Activated CD8-positive, alpha-beta memory T cell treated with anti-CD3 and anti-CD28 coated beads for 48 hours (primary cell): ENCODE results near the gene NPHS1.
A peak's percentile ranks its signal among the peaks of the same experiment; 100 is the strongest.
"Not testable (repeated sequence)": the region's sequence is repeated elsewhere in the genome, so short reads cannot be mapped to it uniquely, and the experiment has no call there.

Source experiments
- DNase-seq, 3 experiments: peaks; one replicate each; pipeline ENCODE4 v3.0.0-alpha.2; 2020; ENCODE audit warnings: low read depth in 2 of 3, low spot score in 2 of 3

Gene NPHS1

DNA sequence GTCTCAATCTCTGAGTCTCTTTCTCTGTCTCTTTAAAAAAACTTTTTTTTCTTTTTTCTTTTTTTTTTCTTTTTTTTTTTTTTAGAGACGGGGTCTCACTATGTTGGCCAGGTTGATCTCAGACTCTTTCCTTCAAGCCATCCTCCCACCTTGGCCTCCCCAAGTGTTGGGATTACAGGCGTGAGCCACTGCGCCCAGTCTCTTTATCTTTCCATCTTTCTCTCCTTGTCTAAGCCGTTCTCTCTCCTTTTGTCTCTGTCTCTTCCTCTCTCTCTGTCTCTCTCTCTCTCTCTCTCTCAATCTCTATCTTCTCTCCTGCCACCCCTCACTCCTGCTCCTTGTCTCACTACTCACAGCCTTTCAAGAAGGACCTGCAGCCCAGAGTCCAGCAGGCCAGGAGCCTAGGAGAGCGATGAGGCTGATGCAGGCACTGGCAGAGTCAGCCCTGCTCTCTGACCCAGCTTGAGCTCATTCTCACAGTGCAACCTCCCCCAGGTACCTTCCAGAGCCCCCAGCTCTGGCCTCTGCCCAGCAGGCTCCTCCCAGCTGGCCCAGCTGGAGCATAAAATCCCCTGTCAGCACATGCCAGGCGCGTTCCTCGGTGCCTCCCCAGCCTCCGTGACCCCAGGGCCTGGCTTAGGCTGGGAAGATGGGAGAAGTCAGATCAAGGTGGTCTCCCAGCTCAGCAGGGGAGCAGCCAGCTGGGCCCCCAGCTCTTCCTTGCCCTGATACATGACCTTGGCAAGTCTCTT lies at the start of gene NPHS1:
Gene NPHS1, minus strand, starts transcription at position 476 of the 752 bp plus-strand sequence. CDS start 667 bp downstream, outside the sequence.
- no peak for DNase-seq

- no peak for DNase-seq
Measured at GRCh38 chr19:35901055-35901644, 48.8 kb upstream of the NPHS1 start.

- peak; percentile 59 to 77 (median 61) for DNase-seq
Measured at GRCh38 chr19:35899547-35900214, 47.4 kb upstream of the NPHS1 start.

DNA sequence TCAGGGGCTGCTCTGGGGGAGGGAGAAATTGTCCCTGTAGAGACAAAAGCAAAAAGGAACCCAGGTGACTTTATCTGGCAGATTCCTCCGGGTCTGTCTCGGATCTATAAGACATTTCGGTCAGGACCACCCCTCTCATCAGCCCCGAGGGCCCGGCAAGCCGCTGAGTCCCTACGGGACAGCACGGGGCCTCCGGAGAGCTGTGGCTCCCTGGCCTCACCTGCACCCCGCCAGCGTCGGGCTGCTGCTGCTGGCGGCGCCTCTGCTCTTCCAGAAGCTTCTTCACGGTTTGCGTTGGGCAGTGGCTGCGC lies 46.1 kb upstream of the NPHS1 start:
- no peak for DNase-seq

- no peak for DNase-seq
Measured at GRCh38 chr19:35897706-35898451, 45.6 kb upstream of the NPHS1 start.

DNA sequence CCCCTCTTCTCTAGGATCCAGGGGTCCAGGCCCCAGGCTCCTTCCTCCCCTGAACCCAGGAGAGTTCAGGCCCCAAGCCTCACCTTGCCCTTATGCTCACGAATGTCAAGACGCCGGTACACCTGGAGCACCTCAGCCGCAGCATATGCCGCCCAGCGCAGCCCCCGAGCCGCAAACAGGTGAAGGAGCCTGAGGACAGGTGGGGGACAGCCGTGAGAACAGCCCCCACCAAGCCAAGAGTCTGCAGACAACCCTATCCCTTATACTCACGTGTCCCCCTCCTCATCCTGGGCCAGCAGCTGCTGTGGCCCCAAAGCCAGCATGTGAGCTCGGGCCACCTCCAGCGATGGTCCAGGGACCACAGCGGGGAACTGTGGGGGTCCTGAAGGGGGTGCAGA lies 44.3 kb upstream of the NPHS1 start:
- DNase-seq, result no peak

DNA sequence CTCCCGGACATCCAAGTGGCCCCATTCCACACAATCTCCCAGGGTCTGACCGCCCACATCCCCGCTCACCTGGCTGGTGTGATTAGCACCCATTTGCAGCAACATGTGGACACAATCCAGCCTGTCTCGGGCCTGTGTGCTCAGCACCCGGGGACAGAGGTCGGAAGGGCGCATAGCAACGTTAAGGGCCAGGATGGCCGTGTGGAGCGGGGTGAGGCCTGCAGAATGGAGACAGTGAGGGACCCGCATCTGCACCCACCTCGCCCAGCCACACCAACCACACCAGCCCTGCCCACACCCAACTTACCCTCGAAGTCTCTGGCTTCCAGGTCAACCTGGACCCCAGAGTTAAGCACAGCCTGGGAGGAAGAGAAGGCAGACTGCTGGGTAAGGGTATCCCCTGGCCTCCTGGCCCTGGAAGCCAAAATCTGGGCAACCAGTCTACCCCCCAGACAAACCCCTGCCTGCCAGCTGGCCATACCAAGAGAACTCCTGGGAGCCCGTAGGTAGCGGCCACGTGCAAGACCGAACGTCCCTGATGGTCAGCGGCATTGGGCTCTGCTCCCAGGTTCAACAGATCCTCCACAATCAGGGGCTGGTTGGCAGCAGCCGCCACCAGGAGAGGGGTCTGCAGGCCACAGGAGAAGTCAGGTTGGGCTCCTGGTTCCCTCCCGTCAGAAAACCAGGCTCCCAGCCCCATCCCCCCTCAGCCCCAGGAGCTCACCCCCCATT lies 43.8 kb upstream of the NPHS1 start:
- no peak for DNase-seq

- DNase-seq, result no peak
Measured at GRCh38 chr19:35894342-35894741, 42.0 kb upstream of the NPHS1 start.

DNA sequence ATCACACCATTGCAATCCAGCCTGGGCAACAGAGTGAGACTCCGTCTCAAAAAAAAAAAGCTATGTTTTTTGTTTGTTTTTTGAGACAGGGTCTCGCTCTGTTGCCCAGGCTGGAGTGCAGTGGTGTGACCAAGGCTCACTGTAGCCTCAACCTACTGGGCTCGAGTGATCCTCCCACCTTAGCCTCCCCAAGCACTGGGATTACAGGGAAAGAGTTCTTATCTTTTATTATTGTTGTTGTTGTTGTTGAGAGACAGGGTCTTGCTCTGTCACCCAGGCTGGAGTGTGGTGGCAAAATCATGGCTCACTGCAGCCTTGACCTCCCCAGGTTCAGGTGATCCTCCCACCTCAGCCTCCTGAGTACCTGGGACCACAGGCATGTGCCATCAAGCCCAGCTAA lies 39.5 kb upstream of the NPHS1 start:
- not testable (repeated sequence) for DNase-seq

DNA sequence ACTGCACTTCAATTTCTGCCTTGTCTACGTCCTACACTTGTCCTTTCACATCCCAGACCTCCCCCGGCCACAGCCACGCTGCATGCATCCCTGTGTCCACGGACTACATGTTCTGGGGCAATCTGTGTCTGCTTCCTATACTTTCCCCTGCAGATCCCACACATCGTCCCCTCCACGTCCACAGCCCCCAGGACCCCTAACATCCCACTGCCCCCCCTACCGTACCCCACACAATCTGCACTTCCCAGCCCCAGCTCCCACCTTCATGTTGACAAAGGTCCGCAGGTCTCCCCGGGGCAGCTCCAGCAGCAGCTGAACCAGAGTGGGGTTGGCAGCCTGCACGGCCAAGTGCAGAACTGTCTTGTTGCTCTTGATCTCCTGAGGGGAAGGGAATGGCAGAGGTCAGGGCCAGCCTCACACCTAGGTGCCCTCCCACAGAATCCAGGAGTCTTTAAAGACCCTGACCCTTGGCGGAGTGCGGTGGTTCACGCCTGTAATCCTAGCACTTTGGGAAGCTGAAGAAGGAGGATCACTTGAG lies 37.9 kb upstream of the NPHS1 start:
- DNase-seq, result no peak

- DNase-seq, result no peak
Measured at GRCh38 chr19:35889370-35890112, 37.2 kb upstream of the NPHS1 start.

DNA sequence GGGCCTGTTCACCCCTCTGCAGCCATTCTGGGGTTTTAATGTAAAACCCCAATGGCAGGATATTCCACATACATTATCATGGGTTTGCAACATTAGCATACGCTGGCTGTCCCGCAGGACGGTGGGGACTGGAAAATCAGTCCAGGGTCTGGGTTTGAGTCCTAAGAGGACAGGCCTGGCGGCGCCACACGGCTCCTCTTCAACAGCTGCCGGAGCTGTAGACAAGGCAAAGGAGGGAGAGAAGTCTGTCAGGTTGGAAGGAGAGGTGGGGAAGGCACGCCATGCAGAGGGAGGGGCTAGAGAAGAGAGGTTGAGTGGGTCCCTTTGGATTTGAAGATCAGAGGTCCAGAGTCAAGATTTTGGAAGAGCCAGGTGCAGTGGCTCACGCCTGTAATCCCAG lies 36.1 kb upstream of the NPHS1 start:
- DNase-seq, result no peak

- no peak for DNase-seq
Measured at GRCh38 chr19:35887197-35887596, 34.9 kb upstream of the NPHS1 start.

DNA sequence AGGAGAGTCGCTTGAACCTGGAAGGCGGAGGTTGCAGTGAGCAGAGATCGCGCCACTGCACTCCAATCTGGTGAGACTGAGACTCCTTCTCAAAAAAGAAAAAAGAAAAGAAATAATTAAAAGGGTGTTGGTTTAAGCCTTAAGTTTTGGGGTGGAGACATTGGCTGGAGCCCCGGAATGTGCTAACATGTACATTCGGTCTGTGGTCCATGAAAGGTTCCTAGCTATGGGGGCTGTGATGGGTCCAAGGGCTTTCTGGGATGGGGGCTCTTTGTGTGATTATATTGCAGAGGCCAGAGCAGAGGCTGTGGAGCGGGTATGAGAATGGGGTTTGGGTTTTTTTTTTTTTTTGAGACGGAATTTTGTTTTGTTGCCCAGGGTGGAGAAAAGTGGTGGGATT lies 33.6 kb upstream of the NPHS1 start:
- DNase-seq, result no peak

- no peak for DNase-seq
Measured at GRCh38 chr19:35885225-35885738, 33.0 kb upstream of the NPHS1 start.

DNA sequence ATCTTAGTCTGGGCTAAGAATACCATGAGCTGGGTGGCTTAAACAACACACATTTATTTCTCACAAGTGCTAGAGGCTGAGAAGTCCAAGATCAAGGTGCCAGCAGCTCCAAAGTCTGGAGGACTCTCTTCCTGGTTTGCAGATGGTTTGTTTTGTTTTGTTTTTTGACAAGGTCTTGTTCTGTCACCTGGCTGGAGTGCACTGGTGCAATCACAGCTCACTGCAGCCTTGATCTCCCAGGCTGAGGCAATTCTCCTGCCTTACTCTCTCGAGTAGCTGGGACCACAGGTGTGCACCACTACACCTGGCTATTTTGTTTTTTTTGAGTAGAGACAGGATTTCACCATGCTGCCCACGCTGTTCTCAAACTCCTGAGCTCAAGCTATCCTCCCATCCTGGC lies 31.6 kb upstream of the NPHS1 start:
- no peak for DNase-seq

- DNase-seq, result no peak
Measured at GRCh38 chr19:35882114-35882832, 30.0 kb upstream of the NPHS1 start.

DNA sequence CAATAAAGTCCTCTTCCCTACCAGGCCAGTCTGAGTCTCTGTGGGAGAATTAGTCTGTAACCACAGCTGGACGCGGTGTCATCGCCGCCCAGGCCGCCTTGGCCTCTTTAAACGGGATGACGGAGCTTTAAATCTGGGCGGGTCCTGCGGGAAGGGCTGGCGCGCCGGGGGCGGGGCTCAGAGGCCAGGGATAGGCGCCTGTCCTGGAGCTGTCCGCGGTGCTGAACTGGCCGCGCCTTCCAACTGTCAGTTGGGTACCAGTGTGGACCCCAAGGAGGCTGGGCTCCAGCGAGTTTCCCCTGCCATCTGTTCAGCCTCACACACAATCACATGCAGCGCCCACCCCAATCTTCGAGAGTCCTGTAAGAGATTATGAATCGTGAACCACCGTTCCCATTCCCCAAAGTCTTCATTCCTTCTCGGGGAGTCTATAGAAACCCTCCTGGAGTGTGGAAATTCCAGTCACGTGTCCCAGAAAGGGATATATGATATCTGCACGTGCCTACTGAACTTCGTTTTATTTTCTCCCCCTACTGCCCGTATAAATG lies 27.5 kb upstream of the NPHS1 start:
- DNase-seq, result peak; percentile 50 to 84 (median 83)

DNA sequence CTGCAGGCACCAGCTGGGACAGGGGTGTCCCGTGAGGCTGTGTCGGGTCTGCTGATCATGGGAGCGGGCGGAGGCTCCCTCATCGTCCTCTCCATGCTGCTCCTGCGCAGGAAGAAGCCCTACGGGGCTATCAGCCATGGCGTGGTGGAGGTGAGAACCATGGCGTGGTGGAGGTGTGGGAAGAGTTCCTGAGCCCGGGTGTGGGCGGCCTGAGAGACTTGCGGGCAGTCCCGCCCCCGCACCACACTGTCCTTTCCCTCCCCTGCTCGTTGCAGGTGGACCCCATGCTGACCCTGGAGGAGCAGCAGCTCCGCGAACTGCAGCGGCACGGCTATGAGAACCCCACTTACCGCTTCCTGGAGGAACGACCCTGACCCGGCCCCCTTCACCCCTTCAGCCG lies 26.8 kb upstream of the NPHS1 start:
- DNase-seq, result no peak
